ENCODE results near the gene CX3CL1.

DNA sequence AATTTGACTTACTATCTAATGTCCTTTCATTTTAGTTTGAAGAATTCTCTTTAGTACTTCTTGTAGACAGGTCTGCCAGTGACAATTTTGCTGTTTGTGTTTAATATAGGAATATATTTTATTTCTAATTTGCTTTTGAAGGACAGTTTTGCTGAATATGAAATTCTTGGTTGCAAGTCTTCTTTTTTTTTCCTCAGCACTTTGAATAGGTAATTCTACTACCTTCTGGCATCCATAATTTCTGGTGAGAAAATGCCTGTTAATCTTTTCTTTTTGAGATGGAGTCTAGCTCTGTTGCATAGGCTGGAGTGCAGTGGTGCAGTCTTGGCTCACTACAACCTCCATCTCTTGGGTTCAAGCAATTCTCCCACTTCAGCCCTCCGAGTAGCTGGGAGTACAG lies 38.9 kb upstream of the CX3CL1 start:
- TF ChIP-seq POLR2AphosphoS2 (IDR thresholded peaks at IDR 0.05; ENCODE audit: low read depth, low read length) (no peak), SRF (IDR thresholded peaks at IDR 0.05; ENCODE audit: low read depth, low read length) (no peak), UBTF (CRISPR knock-in tag; IDR thresholded peaks at IDR 0.05) (no peak), CTCF (CRISPR knock-in tag; IDR thresholded peaks at IDR 0.05) (no peak), ZNF563 (CRISPR knock-in tag; IDR thresholded peaks at IDR 0.05) (no peak), ZZZ3 (CRISPR knock-in tag; IDR thresholded peaks at IDR 0.05; ENCODE audit: borderline replicate concordance) (no peak), JUND (CRISPR knock-in tag; IDR thresholded peaks at IDR 0.05) (no peak)

All from HepG2 (cell line).